IMR-90 (cell line): ENCODE measurements around the gene COL6A3.

Experiments
- CTCF ChIP-seq: conservative IDR thresholded peaks from 2 replicates; pipeline ENCODE4 v1.5.1; 2012; ENCODE audit warnings: mild to moderate bottlenecking, low read depth, low read length, improper control_type of control experiment
- FOS ChIP-seq: fragments of 150-350 bp; IDR thresholded peaks from 2 replicates; pipeline ENCODE4 v1.6.1; 2016; ENCODE audit warnings: low read depth, low read length
- MAFK ChIP-seq: IDR thresholded peaks from 2 replicates; pipeline ENCODE4 v1.6.1; 2012; ENCODE audit warnings: low read depth, low read length, improper control_type of control experiment
- POLR2A ChIP-seq: IDR thresholded peaks from 2 replicates; pipeline ENCODE4 v1.6.1; 2012; ENCODE audit warnings: mild to moderate bottlenecking, low read depth, low read length
- RCOR1 ChIP-seq: IDR thresholded peaks from 2 replicates; pipeline ENCODE4 v1.6.1; 2012; ENCODE audit warnings: mild to moderate bottlenecking, low read length, improper control_type of control experiment; ENCODE audit not compliant: insufficient replicate concordance

GRCh38 chr2:237279012-237279768 is 134.8 kb downstream of the COL6A3 start:
- TF ChIP-seq CTCF (no peak), MAFK (no peak), RCOR1 (no peak), FOS (no peak), POLR2A (no peak; the same call in 1 of the 2 replicates)
